Natural killer cell treated with Interleukin-12 subunit alpha and Interleukin-12 subunit beta and Interleukin-15 and Interleukin-18, amount 100 ng/mL, for 72 hours (primary cell): Measurements from ENCODE around the gene CACTIN. TPM values are rescaled to one million over a fixed set of nuclear protein-coding genes. Genes with fewer than 3 reads are reported as not detected.
"Not testable (repeated sequence)": the region's sequence is repeated elsewhere in the genome, so short reads cannot be mapped to it uniquely, and the experiment has no call there.

Source experiments
- ATAC-seq, 2 donors: fragments of 150-1000 bp; cut with Tn5 transposase in 1 of 2; sonication (Bioruptor Pico), chemical (Tn5 transposase) in 1 of 2; 2 replicates each; pipeline ENCODE4 v1.10.0; 2021
- DNase-seq: peaks from one replicate; pipeline ENCODE4 v3.0.0; 2022; ENCODE audit warnings: low spot score
- H3K27ac Mint-ChIP-seq, 2 donors: 1 replicate in 1 of 2; 2 replicates in 1 of 2; pipeline ENCODE4 v1.8.0; 2022; ENCODE audit warnings: mixed read lengths in 2 of 2, mild to moderate bottlenecking in 1 of 2, moderate library complexity in 1 of 2
- H3K27me3 Mint-ChIP-seq, 2 donors: 1 replicate in 1 of 2; 2 replicates in 1 of 2; pipeline ENCODE4 v1.8.0; 2022; ENCODE audit warnings: mixed read lengths in 2 of 2
- H3K36me3 Mint-ChIP-seq: one replicate; pipeline ENCODE4 v1.8.0; 2022; ENCODE audit warnings: mixed read lengths
- H3K4me1 Mint-ChIP-seq, 2 donors: 1 replicate in 1 of 2; 2 replicates in 1 of 2; pipeline ENCODE4 v1.8.0; 2022; ENCODE audit warnings: low read depth in 2 of 2, mixed read lengths in 2 of 2, mild to moderate bottlenecking in 1 of 2
- H3K4me3 Mint-ChIP-seq: one replicate; pipeline ENCODE4 v1.8.0; 2022; ENCODE audit warnings: mixed read lengths
- H3K9me3 Mint-ChIP-seq: 2 replicates; pipeline ENCODE4 v1.8.0; 2022; ENCODE audit warnings: mixed read lengths
- total RNA-seq, 2 donors: library from RNA; stranded (reverse); gene quantifications; one replicate each; pipeline ENCODE4 v1.2.3, GENCODE V29; 2022

The CACTIN gene
- total RNA-seq, 2 donors from 2014 or later = 28.9 to 44.7 TPM

GRCh38 chr19:3633559-3633988 lies 7.0 kb upstream of the CACTIN start:
- H3K27me3 Mint-ChIP-seq = no peaks in the 10 kb centered on the region
- H3K9me3 Mint-ChIP-seq = no peaks in the 10 kb centered on the region
- no peak overlapping the region for H3K4me3 Mint-ChIP-seq
- no peak overlapping the region for H3K27ac Mint-ChIP-seq
- H3K4me1 Mint-ChIP-seq = peaks cover 0 to 9% of the 10 kb centered on the region in 2 donors
- no peak for ATAC-seq
- DNase-seq = no peak
- H3K36me3 Mint-ChIP-seq = no peaks in the 10 kb centered on the region

DNA sequence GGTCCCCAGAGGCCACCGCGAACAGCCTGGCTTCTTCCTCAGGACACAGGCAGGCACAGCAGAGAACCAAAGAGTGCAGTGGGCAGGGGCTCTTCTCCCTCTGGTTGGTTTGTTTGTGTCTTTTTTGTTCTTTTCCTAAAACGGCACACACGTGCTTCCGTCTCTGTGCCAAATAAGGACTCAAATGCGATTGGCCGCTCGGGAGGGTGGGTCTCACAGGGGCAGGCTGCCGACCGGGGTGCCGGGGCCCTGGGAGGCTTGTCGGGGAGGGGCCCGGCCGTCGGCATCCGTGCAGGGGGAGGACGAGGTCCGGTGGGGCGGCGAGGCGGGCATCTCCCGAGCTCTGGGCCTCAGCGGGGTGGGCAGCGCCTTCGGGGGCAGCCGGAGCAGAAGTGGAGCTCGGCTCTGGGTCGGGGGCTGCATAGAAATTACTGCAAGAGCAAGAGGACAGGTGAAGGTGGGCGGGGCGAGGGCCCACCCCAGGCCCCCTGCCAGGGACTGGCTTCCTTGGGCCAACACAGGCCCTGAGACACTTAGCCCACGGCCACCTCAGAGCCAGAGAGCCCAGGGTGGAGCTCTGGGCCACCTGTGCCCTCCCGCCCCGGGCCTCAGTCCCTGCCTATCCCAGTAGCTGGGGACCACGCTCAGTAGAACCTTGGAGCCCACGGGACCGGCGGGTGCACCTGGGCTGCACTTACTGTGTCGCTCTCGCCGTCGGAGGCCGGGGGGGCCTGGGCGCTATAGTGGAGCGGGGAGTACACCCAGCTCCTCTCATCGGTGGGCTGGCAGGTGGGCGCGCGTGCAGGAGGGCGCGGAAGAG lies 6.4 kb upstream of the CACTIN start:
- H3K4me3 Mint-ChIP-seq = no peak overlapping the region
- ATAC-seq (peak in 1 of 2 donors; percentile 26), DNase-seq (no peak)
- no peaks in the 10 kb centered on the region for H3K36me3 Mint-ChIP-seq
- no peaks in the 10 kb centered on the region for H3K27me3 Mint-ChIP-seq
- no peak overlapping the region for H3K27ac Mint-ChIP-seq
- H3K9me3 Mint-ChIP-seq = no peaks in the 10 kb centered on the region
- peaks cover 0 to 7% of the 10 kb centered on the region in 2 donors for H3K4me1 Mint-ChIP-seq

DNA sequence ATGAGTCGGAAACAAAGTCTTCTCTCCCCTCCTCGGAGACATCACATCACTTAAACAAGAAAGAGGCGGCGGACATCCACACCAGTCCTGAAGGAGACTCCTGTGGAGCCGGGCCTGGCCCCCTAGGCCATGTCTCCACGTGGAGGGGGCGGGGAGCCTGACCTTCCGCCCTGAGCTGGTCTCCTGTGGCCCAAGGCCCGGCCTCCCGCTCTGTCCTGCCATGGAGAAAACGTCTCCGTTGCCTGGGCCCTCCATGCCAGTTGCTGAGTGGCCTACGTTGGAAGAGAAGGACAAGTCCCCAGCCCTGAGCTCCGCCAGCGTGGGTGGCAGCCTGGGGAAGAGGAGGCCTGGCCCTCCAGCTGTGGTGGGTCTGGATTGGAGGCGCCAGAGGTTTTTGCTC lies 5.5 kb upstream of the CACTIN start:
- H3K9me3 Mint-ChIP-seq = no peaks in the 10 kb centered on the region
- no peaks in the 10 kb centered on the region for H3K36me3 Mint-ChIP-seq
- no peak for DNase-seq
- no peak for ATAC-seq
- no peak overlapping the region for H3K27ac Mint-ChIP-seq
- peaks cover 1 to 10% of the 10 kb centered on the region in 2 donors for H3K4me1 Mint-ChIP-seq
- H3K4me3 Mint-ChIP-seq = no peak overlapping the region
- H3K27me3 Mint-ChIP-seq = no peaks in the 10 kb centered on the region

DNA sequence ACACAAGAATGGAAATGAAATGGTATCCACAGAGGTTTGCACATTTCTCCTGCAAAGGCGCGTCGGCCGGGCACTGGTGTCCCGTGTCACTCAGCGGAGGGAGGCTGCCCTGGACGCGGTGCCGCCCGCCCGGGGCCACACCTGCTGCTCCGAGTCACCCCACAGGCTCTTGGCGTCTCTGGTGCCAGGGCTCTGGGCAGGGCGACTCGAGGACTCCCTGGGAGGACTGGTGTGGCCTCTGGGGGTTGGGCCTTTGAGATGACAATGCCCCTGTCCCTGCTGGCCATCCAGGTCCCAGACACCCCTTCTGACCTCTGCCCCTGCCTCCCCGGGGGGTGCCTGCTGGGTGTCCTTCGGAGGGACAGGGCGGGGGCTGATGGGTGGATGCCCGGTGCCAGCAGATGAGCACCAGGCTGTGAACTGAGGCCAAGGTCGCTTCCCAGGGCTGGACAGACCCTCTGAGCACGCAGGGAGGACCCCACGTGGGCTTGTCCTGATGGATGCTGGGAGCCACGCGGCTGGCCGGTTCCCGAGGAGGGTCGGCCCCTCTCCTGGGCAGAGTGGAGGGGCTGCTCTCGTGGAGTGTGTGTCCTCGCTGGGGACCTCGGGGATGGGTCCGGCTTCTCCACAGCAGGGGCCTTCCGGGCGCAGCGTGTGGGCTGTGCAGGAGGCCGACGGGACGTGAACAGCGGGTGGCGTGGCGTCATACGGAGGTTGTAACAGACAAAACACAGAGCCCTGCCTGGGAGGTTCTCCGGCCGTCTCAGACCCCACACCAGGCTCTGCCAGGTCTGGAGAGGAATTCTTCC lies 4.7 kb upstream of the CACTIN start:
- ATAC-seq (no peak), DNase-seq (no peak)
- Mint-ChIP-seq H3K9me3 (no peaks in the 10 kb centered on the region), H3K4me3 (no peak overlapping the region), H3K27ac (no peak overlapping the region), H3K4me1 (peaks cover 6 to 17% of the 10 kb centered on the region in 2 donors), H3K36me3 (no peaks in the 10 kb centered on the region), H3K27me3 (no peaks in the 10 kb centered on the region)

- not testable (repeated sequence) for H3K9me3 Mint-ChIP-seq, H3K27ac Mint-ChIP-seq, H3K27me3 Mint-ChIP-seq, DNase-seq, ATAC-seq, H3K4me3 Mint-ChIP-seq, H3K36me3 Mint-ChIP-seq
- peaks cover 19 to 29% of the 10 kb centered on the region in 2 donors for H3K4me1 Mint-ChIP-seq
Measured at GRCh38 chr19:3628766-3629165, 2.2 kb upstream of the CACTIN start.

- H3K9me3 Mint-ChIP-seq = no peaks in the 10 kb centered on the region
- no peak for DNase-seq
- H3K36me3 Mint-ChIP-seq = no peaks in the 10 kb centered on the region
- peaks cover 19 to 29% of the 10 kb centered on the region in 2 donors for H3K4me1 Mint-ChIP-seq
- no peaks in the 10 kb centered on the region for H3K27me3 Mint-ChIP-seq
- H3K4me3 Mint-ChIP-seq = peak overlapping the region; percentile 98
- H3K27ac Mint-ChIP-seq = peak overlapping the region; percentile 94 to 99
- ATAC-seq = no peak
Measured at GRCh38 chr19:3627351-3627723, 747 bp upstream of the CACTIN start.

- ATAC-seq (peak in 1 of 2 donors; percentile 1), DNase-seq (no peak)
- Mint-ChIP-seq H3K27me3 (no peaks in the 10 kb centered on the region), H3K9me3 (no peaks in the 10 kb centered on the region), H3K4me3 (peak overlapping the region; percentile 98), H3K36me3 (no peaks in the 10 kb centered on the region), H3K27ac (peak overlapping the region; percentile 94 to 99), H3K4me1 (peaks cover 19 to 29% of the 10 kb centered on the region in 2 donors)
Measured at GRCh38 chr19:3625996-3626472, 556 bp downstream of the CACTIN start.

DNA sequence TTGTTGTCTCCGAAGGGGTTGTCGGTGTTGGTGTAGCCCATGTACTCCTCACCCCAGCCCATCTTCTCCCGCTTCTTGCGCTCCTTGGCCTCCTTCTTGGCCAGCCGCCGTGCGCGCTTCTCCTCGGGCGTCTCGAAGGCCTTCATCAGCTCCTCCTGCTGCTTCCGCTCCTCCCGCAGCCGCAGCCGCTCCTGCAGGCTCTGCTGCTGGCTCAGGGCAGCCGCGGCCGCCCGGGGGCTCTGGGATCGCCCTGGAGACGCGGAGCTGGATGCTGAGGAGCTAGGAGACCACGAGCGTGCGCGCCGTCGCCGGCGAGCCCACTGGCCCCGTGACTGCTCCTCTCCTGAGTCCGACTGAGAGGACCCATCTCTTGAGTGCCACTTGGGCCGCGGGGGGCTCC lies 2.9 kb downstream of the CACTIN start:
- H3K9me3 Mint-ChIP-seq = no peaks in the 10 kb centered on the region
- no peak overlapping the region for H3K27ac Mint-ChIP-seq
- ATAC-seq = no peak
- no peaks in the 10 kb centered on the region for H3K27me3 Mint-ChIP-seq
- H3K4me1 Mint-ChIP-seq = peaks cover 19 to 22% of the 10 kb centered on the region in 2 donors
- H3K4me3 Mint-ChIP-seq = no peak overlapping the region
- no peaks in the 10 kb centered on the region for H3K36me3 Mint-ChIP-seq
- DNase-seq = no peak

GRCh38 chr19:3622224-3622623 lies 4.4 kb downstream of the CACTIN start:
- DNase-seq (no peak), ATAC-seq (no peak)
- Mint-ChIP-seq H3K27me3 (no peaks in the 10 kb centered on the region), H3K4me1 (peaks cover 19 to 20% of the 10 kb centered on the region in 2 donors), H3K4me3 (no peak overlapping the region), H3K9me3 (no peaks in the 10 kb centered on the region), H3K36me3 (no peaks in the 10 kb centered on the region), H3K27ac (no peak overlapping the region)

DNA sequence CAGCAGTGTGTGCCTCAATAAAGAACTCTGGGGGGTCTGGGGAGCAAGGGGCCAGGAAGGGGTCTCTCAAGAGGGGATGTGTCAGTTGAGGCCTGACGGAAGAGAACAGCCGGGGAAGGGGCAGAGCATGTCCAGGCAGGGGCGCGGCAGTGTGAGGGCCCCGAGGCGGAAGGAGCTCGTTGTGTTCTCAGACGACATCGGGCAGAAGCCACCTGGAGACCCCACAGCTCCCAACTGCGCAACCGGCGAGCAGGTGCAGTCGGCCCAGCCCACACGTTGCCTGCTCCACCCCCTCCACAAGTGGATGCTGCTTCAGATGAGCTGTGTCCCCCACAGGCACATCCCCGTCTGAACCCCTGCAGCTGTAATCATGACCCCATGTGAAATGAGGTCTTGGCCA lies 4.9 kb downstream of the CACTIN start:
- no peak for ATAC-seq
- Mint-ChIP-seq H3K27ac (no peak overlapping the region), H3K36me3 (no peaks in the 10 kb centered on the region), H3K27me3 (no peaks in the 10 kb centered on the region), H3K9me3 (no peaks in the 10 kb centered on the region), H3K4me1 (peaks cover 14 to 15% of the 10 kb centered on the region in 2 donors), H3K4me3 (no peak overlapping the region)
- DNase-seq = no peak

GRCh38 chr19:3620817-3621547 lies 5.6 kb downstream of the CACTIN start:
- H3K27ac Mint-ChIP-seq = no peak overlapping the region
- H3K9me3 Mint-ChIP-seq = no peaks in the 10 kb centered on the region
- no peak for ATAC-seq
- H3K4me1 Mint-ChIP-seq = peaks cover 9 to 10% of the 10 kb centered on the region in 2 donors
- no peak for DNase-seq
- no peaks in the 10 kb centered on the region for H3K27me3 Mint-ChIP-seq
- no peak overlapping the region for H3K4me3 Mint-ChIP-seq
- no peaks in the 10 kb centered on the region for H3K36me3 Mint-ChIP-seq

DNA sequence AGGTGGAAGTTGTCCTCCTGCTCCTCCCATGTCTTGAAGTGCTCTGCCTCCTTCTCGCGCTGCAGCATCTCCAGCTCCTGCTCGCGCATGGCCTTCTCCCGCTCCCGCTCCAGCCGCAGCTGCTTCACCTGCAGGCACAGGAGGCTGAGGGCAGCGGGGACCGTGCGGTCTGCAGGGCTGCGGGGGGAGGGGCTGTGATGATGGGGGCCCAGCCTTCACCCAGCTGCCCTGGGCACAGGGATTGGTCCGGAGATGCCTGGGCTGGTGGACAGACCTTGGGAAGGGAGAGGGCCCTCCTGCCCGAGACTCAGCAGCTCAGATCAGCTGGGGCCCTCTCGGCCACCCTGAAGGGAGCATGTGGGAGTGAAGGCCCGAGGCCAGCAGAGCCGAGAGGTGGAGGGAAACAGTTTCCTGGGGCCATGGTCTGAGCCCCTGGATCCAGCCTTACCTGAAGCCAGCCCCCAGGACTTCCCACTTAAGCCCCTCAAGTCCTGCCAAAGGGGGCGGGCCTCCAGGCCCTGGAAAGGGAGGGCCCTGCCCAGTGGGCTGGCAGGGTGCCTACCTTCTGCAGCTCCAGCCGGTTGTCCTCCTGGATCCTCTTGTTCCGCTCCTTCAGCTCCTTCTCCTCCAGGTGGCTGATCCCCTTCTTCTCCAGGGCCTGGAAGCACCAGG lies 6.3 kb downstream of the CACTIN start:
- Mint-ChIP-seq H3K27me3 (no peaks in the 10 kb centered on the region), H3K4me1 (peaks cover 7 to 8% of the 10 kb centered on the region in 2 donors), H3K9me3 (no peaks in the 10 kb centered on the region), H3K36me3 (no peaks in the 10 kb centered on the region), H3K27ac (no peak overlapping the region), H3K4me3 (no peak overlapping the region)
- ATAC-seq = no peak
- no peak for DNase-seq

DNA sequence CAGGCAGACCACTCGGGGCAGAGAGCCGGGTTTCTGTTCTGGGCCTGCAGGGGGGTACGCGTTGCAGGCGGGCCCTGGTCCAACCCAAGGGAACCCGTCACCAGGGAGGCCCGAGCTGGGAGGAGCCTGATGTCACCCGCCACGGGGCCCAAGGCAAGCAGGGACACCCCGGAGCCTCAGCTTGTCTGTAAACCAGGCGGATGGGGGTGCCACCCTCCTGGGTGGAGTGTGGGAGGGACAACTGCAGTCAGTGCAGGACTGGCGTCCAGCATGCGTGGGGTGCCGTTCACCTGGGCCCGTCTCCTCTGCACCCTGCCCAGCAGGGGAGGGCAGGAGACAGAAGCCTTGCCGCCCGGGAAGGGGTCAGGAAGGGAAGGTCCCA lies 7.0 kb downstream of the CACTIN start:
- no peak overlapping the region for H3K27ac Mint-ChIP-seq
- H3K9me3 Mint-ChIP-seq = no peaks in the 10 kb centered on the region
- H3K4me3 Mint-ChIP-seq = no peak overlapping the region
- no peak for ATAC-seq
- DNase-seq = no peak
- peaks cover 7% of the 10 kb centered on the region in 2 donors for H3K4me1 Mint-ChIP-seq
- no peaks in the 10 kb centered on the region for H3K27me3 Mint-ChIP-seq
- H3K36me3 Mint-ChIP-seq = no peaks in the 10 kb centered on the region
